GM21447 (cell line): ENCODE measurements around the gene DDX41.
"Not testable (repeated sequence)": the region's sequence is repeated elsewhere in the genome, so short reads cannot be mapped to it uniquely, and the experiment has no call there.

Experiments
- ATAC-seq: cut with Tn5 transposase; IDR thresholded peaks from one replicate; pipeline ENCODE4 v1.9.1; 2021; ENCODE audit not compliant: unreplicated experiment

Gene DDX41

DNA sequence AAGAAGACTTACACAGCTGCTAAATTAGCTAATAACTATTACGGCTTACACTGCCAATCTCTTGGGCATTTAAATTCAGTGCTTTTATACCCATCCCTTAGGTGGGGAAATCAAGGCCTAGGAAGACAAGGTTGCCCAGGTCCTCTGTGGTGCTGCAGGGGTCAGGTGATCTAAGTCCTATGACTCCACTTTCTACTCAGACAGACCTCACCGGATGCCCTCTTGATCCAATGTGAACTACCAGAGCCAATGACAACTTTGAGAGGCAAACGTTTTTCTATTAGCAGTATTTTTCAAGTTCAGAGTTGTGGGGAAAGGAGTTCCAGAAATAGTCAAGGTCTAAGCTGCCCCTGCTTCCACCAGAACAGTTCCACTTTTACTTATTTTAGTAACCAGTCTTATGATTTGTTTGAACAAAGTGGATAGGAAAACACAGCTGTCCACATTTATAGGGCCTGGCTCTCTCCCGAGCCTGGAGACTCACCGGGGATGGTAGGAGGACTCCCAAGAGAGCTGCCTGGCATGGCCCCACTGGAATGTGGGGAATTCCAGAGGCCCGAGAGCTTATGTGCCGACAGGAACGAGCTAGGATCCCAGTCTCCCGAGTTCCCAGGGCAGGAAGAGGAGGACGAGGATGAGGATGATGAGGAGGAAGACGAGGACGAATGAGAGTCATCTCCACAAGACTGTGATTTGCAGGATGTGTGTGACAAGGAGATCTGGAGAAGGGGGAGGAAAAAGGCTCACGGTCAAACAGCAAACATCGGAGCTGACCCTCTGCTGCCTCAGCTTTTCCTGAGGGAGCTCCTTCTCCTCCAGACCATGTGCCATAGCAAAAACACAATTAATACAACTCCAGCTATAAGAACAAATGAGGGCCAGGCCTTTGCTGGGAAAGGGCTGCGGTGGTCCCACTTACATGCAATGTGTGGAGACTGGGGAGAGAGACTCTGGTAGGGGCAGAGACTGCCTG, 20.9 kb upstream of the DDX41 start:
- ATAC-seq: no peak

DNA sequence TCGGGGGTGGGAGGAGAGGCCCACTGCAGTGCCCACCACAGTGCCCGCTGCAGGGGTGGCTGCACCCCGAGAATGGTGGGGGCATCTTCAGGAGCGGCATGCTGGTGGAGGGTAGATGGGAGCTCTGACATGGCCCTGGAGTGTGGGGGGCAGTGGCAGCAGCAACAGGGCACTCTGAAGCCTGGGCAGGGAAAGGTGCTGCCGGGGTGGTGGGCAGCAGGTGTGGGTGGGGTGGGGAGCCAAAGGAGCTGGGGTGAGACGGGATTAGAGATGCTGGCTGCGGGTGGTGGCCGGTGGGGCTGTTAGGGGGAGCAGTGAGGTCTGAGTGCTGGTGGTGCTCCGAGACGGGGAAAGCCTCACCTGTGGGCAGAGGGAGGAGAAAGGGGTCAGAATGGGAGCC, 19.6 kb upstream of the DDX41 start:
- ATAC-seq: no peak

DNA sequence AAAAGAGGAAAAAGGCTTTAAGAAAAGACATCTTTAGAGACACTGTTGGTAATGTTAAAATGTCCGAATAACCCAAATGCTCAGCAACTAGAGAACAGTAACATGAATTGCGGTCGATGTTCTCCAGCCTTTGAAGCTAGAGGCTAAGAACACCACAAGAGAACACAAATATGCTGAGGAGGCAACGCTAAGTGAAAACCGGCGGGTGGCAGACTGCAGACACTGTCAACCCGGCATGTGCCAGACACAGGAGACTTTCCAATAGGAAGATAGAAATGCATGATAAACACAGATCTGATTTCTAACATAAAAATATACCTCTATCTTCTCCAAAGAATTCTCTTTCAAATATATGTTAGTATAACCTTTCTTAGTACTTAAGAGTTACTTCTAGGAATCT, 18.4 kb upstream of the DDX41 start:
- ATAC-seq: no peak

DNA sequence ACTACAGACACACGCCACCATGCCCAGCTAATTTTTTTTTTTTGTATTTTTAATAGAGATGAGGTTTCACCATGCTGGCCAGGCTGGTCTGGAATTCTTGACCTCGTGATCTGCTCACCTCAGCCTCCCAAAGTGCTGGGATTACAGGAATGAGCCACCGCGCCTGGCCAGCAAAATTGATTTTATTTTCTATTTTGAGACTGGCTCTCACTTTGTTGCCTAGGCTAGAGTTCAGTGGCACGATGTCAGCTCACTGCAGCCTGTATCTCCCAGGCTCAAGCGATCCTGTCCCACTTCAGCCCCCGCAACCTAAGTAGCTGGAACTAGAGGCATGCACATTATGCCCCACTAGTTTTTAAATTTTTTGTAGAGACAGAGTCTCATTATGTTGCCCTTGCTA, 17.7 kb upstream of the DDX41 start:
- not testable (repeated sequence) for ATAC-seq

DNA sequence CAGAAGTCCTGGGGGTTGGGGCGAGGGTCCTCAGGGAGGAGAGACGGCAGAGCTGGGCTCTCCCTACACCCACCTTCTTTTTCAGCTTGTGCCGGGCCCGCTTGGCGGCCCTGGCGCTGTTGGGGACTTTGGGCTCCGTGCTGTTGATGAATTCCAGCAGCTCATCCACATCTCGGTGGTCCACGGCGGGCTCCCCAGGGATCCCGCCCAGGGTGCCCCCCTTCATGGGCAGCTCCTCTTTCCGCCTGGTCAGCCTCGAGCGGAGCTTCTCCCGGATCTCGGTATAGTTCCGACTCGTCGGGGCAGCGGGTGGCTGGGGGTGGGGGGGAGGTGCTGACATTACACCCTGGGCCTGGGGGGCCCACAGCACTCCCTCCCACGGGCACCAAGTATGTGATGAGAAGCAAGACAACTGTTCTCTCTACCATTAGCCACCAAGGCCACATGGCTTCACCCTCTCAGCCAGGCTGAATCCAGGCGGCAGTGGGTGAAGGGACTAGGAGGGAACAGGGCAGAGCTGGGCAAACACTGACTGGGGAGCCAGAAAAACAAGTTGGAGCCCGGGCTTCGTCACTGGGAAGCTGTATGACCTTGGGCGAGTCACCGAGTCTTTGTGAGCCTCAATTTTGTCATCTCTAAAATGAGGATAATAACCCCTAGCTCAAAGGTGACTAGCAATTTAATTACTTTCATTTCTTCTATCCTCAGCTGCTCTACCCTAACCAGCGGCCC, 14.6 kb upstream of the DDX41 start:
- ATAC-seq: no peak

DNA sequence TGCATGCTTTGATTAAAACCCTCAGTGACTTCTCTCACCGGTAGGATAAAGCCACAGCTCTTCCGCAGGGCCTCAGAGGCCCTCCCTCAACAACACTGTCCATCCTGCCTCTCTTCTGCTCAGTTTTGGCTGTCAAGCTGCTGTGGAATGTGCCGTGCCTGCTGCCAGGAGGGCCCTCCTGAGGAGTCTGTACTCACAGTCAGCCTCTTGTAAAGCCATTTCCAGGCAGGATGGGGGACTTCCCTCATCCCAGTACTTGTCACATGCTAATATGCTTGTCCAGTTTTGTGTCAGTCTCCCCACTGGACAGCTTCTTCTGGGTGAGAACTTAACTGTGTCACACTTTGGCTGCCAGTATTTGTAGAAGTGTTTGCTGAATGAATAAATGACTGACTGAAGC, 13.9 kb upstream of the DDX41 start:
- no peak for ATAC-seq

DNA sequence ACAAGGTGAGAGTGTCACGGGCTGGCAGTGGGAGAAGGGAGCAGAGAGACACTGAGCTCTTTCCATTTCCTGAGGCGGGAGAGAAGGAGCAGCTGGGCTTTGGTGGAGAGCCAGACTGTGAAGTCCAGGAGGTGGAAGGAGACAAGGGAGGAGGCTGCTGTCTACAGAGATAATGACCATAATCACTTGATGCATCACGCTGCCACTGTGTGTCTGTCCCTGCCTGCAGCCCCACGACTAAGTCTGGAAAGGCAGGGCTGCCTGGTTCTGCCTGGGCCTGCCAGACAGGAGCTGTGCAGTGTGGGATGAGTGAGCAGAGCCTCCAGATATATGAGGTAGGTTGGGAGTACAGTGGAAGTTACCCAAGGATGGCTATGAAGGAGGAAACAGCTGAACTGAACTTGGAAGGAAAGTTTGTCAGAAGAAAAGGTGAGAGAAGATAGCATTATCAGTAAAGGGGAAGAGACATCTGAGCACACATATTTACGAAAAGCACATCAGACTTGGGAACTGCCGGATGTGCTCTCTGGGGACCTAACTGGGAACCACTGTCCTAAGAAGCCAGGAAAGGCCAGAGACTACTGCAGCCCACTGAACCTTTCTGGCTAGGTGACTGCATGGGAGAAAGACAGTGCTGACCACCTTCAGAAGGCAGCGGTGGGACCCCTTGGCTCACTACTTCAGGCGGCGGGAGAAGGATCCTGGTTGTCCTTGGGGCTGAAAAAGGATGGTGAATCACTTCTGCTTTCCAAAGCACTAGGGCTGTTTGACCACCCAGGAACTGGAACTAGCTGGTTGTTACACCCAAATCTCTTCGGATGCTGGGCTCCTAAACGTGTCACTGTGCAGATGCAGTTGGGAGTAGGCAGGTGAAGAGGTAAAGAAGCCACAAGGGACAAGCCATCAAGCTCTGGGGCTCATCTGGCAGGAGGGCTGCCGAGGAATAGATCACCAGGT, 12.8 kb upstream of the DDX41 start:
- no peak for ATAC-seq

DNA sequence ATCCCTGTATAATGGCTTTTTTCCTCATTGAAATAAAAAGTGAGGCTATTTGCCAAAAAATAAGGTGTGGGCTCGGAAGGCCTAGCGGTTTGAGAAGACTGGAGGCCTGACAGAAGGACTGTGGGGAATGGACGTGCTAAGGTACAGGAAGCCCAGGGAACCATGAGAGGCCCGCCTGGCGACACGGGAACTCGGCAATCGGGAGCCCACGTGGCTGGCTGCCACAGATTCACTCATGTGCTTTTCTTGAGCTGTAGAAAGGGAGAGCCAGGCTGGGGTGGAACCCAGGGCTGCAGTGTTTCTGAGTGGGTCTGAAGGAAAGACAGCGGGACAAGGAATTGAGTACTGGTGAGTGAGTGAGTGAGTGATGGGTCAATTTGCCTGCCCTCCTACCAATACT, 11.9 kb upstream of the DDX41 start:
- no peak for ATAC-seq

DNA sequence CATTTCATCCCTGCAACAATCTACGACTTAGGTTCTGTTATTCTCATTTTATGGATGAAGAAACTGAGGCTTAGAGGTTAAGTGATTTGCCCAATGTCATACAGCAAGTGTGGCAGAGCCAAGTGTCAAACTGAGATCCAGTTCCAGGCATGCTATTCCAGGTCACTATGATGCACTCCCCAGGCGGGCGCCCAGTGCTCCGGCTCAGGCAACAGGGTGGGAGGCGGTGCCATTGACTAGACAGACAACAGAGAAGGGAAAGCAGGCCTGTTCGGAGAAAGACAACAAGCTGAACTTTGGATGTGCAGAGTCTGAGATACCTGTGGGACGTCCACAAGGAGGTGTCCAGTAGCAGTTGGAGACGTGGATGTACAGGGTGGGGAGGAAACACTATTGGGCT, 10.8 kb upstream of the DDX41 start:
- no peak for ATAC-seq

DNA sequence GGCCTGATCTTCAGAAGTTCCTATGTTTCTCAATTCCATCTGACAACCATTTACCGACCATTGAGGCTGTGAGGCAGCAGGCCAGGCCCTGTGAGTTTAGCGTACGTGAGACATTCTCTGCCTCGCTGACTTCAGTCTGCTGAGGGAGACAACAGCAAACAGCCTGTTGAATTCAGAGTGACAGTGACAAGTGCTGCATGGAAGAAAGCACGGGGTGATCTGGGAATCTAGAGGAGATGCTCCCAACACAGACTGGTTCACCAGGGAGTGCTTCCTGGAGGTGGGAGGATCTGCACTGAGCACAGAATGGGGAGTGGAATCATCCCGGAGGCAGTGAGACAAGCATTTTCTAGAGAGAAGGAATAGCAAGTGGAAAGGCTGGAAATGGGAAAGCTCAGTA, 10.0 kb upstream of the DDX41 start:
- ATAC-seq: no peak

DNA sequence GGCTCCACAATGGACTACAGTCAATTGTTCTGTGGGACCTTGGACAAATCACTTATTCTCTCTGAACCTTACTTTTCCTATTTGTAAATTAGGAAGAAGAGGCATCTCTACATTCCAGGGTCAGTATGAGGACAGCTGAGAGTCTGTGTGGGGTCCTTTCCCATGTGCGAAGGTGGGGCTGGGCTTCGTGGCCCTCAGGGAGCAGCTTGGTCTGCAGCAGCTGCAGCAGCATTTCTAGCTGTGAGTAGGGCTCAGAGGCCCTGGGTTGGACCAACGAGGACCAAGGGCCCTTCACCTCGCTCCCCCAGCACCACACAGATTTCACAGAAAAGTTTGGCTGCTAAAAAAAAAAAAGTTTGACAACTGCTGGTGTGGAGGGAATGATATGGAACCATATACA, 9.4 kb upstream of the DDX41 start:
- ATAC-seq: no peak

DNA sequence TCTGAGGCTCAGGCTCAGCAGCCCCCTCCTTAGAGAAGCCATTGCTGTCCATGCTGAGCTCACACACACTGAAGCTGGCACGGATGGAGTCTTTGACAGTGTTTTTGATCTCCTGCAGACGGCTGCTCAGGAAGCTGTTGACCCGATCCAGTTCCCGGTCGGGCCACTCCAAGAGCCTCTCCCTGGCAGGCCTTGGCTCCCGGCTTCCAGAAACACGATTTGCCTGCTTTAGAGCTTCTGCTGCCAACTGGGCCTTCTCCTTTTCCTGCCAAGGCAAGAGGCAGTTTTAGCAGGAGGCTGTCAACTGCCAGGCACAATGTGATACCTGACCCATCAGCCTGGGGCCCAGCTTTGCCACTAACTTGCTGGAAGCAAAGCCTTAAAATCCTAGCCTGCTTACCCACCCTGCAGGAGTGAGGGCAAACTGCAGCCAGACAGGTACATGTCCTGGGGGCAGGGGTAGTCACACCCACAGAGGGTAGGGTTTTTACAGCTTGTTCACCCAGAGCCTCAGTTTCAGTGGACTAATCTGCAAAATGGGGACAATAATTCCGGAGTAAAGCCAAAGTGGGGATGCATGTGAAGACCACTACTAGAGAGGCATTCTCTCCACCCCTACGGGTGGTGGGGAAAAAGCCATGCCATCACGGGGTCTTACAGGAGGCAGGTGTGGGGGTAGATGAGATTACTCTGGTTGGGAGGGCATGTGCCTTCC, 8.3 kb upstream of the DDX41 start:
- no peak for ATAC-seq

DNA sequence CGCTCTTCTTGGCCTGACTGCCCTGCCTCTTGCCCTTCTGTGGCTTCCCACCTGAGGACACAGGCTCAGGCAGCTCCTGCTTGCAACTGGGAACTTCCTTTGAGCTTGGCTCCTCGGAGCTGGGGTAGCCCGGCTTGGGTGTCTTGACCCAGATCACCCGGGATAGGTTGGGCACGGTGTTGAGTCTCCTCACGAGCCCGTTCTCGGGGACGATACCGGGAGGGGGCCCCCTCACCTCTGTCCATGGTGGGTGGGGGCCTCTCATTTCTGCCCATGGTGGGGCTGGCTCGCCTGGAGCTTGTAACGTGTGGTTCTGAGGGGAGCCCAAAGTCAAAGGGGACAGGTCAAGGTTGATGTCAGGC, 7.8 kb upstream of the DDX41 start:
- no peak for ATAC-seq

DNA sequence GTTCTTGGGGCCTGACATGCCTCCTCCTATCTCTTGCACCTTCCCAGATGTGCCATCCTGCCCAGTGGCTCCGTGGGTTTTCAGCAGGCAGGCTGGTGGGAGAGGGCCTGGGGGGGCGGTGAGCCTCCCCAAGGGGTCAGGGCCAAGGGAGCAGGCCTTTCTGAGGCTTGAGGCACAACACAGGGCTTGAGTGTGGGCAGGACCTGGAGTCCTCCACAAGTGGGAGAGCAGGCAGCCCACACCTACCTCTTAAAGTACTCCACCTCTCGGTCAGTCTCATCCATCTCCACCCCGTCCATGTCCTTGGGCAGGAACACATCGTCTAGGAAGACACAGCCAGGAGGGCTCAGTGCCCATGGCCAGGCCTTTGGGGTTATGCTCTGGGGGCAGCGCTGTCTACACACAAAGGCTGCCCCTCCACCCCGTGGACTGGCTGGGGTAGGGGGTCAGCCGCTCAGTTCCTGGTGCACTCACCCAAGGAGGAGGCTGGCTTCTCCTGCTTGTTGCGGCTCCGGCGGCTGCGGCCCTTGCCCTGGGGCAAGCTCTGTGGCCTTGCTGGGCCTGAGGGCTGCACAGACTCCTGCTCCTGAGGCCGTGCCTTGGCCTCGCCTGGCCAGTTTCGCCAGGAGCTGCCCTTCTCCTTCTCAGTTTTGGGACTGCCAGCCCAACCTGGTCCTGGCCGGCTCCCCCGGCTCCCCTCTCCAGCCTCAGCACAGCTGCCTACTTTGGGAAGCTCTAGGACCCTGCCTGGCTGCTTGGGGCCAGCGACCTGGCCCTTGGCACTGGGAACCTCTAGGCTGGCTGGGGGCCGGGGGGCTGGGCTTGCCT, 7.2 kb upstream of the DDX41 start:
- ATAC-seq: no peak

DNA sequence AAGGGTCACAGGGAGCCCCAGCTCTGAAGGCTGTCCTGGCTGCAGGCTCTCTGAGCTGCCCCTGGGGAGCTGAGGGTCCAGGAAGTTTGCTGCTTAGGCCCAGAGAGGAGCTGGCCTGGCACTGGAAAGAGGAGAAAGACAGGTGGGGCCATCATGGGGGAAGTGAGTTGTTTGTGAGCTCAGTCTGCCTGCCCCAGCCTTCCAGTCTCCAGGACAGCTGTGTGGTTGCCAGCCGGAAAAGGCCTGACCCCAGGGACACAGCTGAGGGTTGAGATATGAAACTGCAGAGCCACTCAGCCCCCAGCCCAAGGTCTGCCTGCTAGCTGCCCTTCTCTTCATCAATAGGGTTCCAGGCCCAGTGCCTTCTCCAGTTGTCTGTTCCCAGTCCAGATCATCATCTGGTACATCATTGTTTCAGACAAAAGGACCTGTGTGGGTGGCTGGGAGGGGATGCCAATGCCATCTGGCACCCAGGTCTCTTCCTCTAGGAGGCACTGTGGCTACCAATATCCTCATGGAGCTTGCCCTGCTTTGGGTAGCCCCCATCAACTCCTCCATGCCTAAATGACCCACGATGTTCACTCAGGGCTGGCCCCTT, 4.3 kb upstream of the DDX41 start:
- ATAC-seq: no peak

DNA sequence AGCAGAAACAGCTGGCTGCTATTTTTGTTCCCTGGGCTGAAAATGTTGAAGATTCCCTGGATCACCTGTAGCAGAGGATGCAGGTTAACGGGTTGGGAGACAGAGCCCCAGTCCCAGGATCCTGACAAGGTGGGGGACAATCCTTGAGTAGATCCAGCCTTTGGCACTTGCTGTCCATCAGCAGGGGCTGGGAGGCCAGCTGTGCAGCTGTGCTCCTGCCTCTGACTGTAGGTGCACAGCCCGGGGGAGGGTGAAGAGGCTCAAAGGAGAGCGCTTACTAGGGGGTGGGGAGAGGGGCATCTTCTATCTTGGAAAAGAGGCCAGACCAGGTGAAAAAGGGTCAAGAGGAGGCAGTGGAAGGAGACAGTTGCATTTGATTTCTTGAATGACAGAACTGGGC, 3.5 kb upstream of the DDX41 start:
- no peak for ATAC-seq

DNA sequence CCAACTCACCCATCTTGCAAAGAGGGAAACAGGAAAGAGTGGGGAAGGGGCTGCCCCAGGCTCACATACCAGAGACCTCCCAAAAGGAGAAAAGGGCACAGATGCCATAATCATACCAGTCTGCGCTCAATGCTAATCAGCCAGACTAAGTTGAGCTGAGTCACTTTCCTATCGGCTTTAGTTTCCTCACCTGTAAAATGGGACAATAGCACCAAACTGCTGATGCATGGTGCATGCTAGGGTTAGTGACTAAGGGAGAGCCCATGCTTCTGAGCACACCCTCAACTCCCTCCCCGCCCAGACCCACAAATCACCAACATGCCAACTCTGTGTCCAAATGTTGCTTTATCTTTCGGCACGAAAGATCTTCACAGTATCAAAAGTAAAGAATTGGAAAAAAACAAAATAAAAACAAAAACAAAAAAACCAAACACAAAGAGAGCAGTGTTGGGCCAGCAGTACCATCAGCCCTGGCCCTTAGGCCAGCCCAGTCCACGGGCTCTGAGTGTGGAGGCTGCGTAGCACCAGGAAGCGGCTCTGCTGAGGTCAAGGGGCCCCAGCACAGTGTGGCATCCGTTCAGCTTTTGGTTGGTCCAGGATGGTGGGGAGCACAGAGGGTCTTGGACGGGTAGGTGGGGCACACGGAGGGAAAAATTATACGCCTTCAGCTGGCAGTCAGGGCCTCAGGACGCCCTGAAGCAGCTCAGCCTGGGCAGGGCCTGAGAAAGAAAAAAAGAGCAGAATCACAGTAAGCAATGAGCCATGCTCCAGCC, 2.9 kb upstream of the DDX41 start:
- ATAC-seq: no peak

DNA sequence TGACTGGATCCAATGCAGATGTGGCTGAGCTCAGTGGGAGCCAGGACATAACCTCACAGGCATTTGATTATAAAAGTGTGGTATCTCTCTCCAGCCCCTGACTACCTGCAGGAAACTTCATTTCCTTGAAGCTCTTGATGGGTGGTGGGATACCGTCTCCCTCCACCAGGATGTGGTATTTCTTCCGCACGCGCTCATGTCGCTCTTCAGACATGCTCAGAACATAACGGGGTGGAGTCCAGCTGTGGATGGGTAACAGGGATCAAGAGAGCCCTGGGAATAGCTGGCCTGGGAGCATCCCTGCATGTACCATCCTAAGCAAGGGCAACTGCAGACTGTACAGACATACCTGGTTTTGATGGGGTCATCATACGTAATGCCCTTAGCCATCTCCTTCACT, 1.2 kb downstream of the DDX41 start:
- no peak for ATAC-seq

DNA sequence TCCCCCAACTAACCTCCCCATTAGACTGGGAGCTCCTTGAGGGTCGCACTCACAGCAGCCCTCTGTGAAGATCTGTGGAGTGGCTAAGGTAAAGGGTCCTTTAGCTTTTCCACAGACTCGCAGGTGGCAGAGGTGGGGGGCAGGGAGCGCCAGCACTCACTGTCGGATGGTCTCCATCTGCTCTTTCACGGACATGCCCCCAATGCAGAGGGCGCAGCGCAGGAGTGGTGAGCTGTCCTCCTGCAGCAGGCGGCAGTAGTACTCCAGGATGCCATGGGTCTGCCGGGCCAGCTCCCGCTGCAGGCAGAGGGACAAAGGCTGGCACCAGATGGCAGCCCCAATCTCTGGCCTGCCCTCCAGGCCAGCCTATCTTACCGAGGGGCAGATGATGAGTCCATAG, 2.2 kb downstream of the DDX41 start:
- ATAC-seq: no peak
